GM18907 (cell line): ENCODE results near the gene KIRREL3.
"Not testable (repeated sequence)": the region's sequence is repeated elsewhere in the genome, so short reads cannot be mapped to it uniquely, and the experiment has no call there.

Source experiments
- ATAC-seq: cut with Tn5 transposase; IDR thresholded peaks from one replicate; pipeline ENCODE4 v1.9.1; 2021; ENCODE audit warnings: mild to moderate bottlenecking, moderate library complexity; ENCODE audit not compliant: unreplicated experiment

Gene KIRREL3

DNA sequence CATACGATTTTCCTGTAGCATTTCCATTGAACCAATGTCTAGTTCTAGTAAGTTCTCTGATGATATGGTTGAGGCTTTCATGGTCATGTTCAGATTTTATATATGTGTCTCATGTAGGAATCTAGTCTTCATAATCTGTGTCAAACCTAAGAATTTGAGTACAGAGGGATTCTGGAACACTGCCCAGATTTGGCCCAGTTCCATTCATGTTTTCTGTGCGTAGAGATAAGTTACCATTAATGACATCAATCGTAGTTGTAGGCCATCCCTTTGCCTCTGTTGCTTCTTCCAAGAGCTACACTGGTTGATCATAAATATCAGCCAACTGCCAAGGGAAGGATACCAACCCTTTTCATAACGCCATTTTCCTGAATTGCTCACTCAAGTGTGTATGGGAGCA, 621.8 kb downstream of the KIRREL3 start:
- ATAC-seq: no peak

DNA sequence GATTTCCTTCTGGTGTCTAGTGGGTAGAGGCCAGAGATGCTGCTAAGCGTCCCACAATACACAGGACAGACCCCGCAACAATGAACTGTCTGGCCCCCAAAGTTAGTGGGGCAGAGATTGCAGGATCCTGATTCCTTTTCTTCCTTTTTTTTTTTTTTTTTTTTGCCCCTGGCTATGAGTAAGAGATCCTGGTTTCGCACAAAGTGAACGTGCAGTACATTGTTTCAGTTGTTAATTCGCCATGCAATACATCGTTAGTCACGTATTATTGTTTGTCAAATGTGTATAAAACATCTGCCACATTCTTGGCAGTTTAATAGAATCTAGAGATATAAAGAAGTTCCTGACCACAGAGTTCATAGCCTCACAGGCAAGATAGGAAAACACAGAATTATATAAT, 624.8 kb downstream of the KIRREL3 start:
- no peak for ATAC-seq

DNA sequence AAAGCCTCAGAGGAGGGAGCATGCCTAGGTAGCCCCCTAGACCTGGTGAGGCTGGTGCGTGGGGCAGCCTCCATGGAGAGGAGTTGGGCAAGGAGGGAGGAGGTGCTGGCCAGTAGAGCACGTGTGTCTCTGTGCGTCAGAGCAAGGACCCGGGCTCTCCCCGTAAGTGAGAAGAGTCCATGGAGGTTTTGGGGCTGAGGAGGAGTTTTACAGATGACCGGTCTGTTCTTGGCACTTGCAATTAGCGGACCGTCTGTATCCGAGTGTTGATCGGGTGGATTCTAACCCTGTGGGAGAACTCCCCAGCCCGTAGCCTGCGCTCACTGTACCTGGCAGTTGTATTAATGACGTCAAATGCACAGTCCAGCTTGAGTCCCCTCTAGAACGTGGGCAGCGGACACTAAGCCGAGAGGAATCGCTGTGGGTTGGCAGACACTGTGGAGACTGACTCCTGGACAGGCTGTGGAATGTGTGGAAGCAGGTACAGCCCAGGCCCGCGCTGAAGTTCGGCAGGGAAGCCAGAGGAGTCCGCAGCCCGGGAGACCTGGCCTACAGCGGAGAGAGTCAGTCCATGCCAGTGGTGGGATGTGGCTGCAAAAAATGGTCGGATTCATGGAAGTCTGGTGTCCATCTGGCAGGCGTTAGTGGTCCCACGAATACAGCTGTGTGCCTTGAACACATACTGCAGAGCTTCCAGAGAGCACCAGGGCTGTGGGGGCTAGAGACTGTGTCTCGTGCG, 625.8 kb downstream of the KIRREL3 start:
- not testable (repeated sequence) for ATAC-seq

DNA sequence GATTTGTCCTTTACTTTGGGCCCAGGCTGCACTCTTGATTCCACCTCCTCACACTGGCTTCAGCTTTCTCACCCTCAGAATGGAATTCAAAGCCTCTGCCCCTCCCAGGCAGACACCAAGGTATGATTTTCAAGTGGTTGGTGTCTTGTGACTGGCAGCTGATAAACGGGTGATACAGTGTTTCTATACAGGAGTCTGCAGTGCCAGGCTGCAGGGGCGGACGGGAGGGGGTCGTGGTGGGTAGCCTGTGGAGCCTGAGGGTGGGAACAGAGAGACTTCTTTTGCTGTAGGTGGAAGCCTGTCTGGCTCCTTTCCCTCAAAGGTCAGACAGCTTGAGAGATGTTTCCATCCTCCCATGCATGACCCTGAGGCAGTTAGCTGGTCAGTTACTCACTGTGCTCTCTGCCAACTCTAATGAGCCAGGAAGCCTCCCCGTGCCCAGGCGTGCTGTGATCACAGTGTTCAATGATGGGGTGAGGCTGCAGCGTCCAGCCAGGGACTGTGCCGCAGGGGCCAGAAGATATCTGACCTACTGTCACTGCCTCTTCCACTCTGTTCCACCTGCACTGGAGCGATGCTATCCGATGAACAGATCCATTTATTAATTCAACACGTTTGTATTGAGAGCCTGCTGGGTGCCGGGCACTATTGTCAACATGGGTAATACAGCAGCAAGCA, 627.0 kb downstream of the KIRREL3 start:
- ATAC-seq: not testable (repeated sequence)
